HepG2 (cell line): ENCODE measurements around the gene ELN. TPM values are rescaled to one million over a fixed set of nuclear protein-coding genes. Genes with fewer than 3 reads are reported as not detected.

Source experiments
- ATAC-seq: fragments of 200-7000 bp; cut with Tn5 transposase; 3 replicates; pipeline ENCODE4 v1.9.1; 2020; ENCODE audit warnings: mild to moderate bottlenecking, moderate library complexity
- BruUV-seq: library from RNA; stranded (reverse); fragments of 400-500 nt; replicated peaks from 2 replicates; lab custom pipeline; 2021; lab: Mats Ljungman, UMichigan
- CTCF ChIA-PET: fragments of 300-600 bp; formaldehyde crosslinking; extraction: SDS; loops from one replicate; lab custom pipeline; 2021; ENCODE audit warnings: low total read pairs, inconsistent platforms, low intra/inter-chr PET ratio; lab: Yijun Ruan, JAX
- POLR2A ChIA-PET: fragments of 350-600 bp; sonication (Branson Sonifier 250); formaldehyde crosslinking; loops from one replicate; lab custom pipeline; 2020; ENCODE audit warnings: antibody characterized with exemption, inconsistent platforms; lab: Yijun Ruan, JAX
- DNase-seq: peaks from one replicate; pipeline ENCODE4 v3.0.0-alpha.2; 2015; ENCODE audit warnings: low spot score
- FAIRE-seq: peaks from 3 replicates; lab custom pipeline; 2011; peaks lifted over from hg19 to GRCh38; lab: Jason Lieb, UNC
- H2AFZ ChIP-seq: one replicate; pipeline ENCODE4 v1.6.1; 2011; ENCODE audit warnings: low read length, inconsistent platforms
- H3K27ac ChIP-seq: fragments of 300-600 bp; 3 replicates; pipeline ENCODE4 v1.8.0; 2011; ENCODE audit warnings: mixed run types, mild to moderate bottlenecking, mixed read lengths, low read length, inconsistent platforms; ENCODE audit not compliant: insufficient read depth; ENCODE audit errors: extremely low read length
- H3K27me3 ChIP-seq, 2 experiments: fragments of 200-600 bp in 1 of 2; 2 replicates in 1 of 2; 3 replicates in 1 of 2; pipeline versions ENCODE4 v1.6.0 to v1.8.0; 2011; ENCODE audit warnings: low read length in 2 of 2, mild to moderate bottlenecking in 2 of 2, moderate library complexity in 2 of 2, inconsistent platforms in 1 of 2; ENCODE audit not compliant: insufficient read depth in 2 of 2, control insufficient read depth in 1 of 2
- H3K36me3 ChIP-seq, 2 experiments: fragments of 200-600 bp in 1 of 2; replicated peaks in 1 of 2; 2 replicates in 1 of 2; 3 replicates in 1 of 2; pipeline versions ENCODE4 v1.5.1 to v1.8.0; 2011; ENCODE audit warnings: low read length in 2 of 2, inconsistent platforms in 1 of 2; ENCODE audit not compliant: insufficient read depth in 2 of 2, control insufficient read depth in 1 of 2
- H3K4me1 ChIP-seq: 2 replicates; pipeline ENCODE4 v1.5.1; 2012; ENCODE audit warnings: low read length, inconsistent platforms; ENCODE audit not compliant: insufficient read depth
- H3K4me2 ChIP-seq: 2 replicates; pipeline ENCODE4 v1.6.0; 2011; ENCODE audit warnings: low read depth, low read length, inconsistent platforms
- H3K4me3 ChIP-seq, 3 experiments: fragments of 200-600 bp in 1 of 3; sonication (generic), shearing (Covaris generic) in 1 of 3; replicated peaks in 1 of 3; 2 replicates each; pipeline ENCODE4 v1.5.1; 2011 to 2016; ENCODE audit warnings: low read length in 3 of 3, inconsistent platforms in 2 of 3, low read depth in 2 of 3, mild to moderate bottlenecking in 2 of 3, control low read depth in 1 of 3, mixed read lengths in 1 of 3; ENCODE audit not compliant: insufficient read depth in 1 of 3
- H3K79me2 ChIP-seq: one replicate; pipeline ENCODE4 v1.6.1; 2011; ENCODE audit warnings: low read length, inconsistent platforms; ENCODE audit not compliant: insufficient read depth
- H3K9ac ChIP-seq: 2 replicates; pipeline ENCODE4 v1.6.0; 2011; ENCODE audit warnings: mild to moderate bottlenecking, low read depth, low read length, inconsistent platforms; ENCODE audit not compliant: insufficient read depth
- H3K9me3 ChIP-seq: 2 replicates; pipeline ENCODE4 v1.5.1; 2012; ENCODE audit warnings: mild to moderate bottlenecking, low read length
- H4K20me1 ChIP-seq: 2 replicates; pipeline ENCODE4 v1.6.0; 2011; ENCODE audit warnings: inconsistent platforms, mild to moderate bottlenecking, low read length, moderate library complexity; ENCODE audit not compliant: insufficient read depth
- BCLAF1 ChIP-seq: fragments of 450-650 bp; IDR thresholded peaks from 2 replicates; pipeline ENCODE4 v1.6.1; 2017; ENCODE audit warnings: mild to moderate bottlenecking
- POLR2G ChIP-seq: fragments of 200-400 bp; formaldehyde crosslinking; IDR thresholded peaks from 2 replicates; pipeline ENCODE4 v1.6.1; 2018; ENCODE audit warnings: mild to moderate bottlenecking, low read depth, low read length, moderate library complexity
- ZNF563 ChIP-seq: sonication (generic); formaldehyde crosslinking; IDR thresholded peaks from 2 replicates; pipeline ENCODE4 v1.8.0; 2022; ENCODE audit warnings: mild to moderate bottlenecking, moderate library complexity, missing genetic modification reagents
- ZNF589 ChIP-seq: sonication (generic); formaldehyde crosslinking; conservative IDR thresholded peaks from 2 replicates; pipeline ENCODE4 v1.8.0; 2022; ENCODE audit warnings: mild to moderate bottlenecking, moderate library complexity, missing genetic modification reagents
- WGBS: methylation state at CpG from one replicate; pipeline ENCODE4 v1.1.6; 2017; ENCODE audit warnings: low lambda C conversion rate; 5-methylcytosine and 5-hydroxymethylcytosine counted together
- in situ Hi-C: cut with HindIII; loops from 2 replicates; pipeline ENCODE4 v1.10.0; 2017; ENCODE audit warnings: low pct_unique_long_range_greater_than_20kb; ENCODE audit not compliant: extremely low pct_ligation_motif_present
- intact Hi-C: fragments of 100-400 bp; cut with micrococcal nuclease; formaldehyde crosslinking; loops from one replicate; pipeline ENCODE4 v1.10.0; 2022; ENCODE audit not compliant: unreplicated experiment
- polyA plus RNA-seq, 8 experiments: library from polyadenylated mRNA; depleted of rRNA in 3 of 8; stranded (reverse) in 7 of 8; unstranded in 1 of 8; fragments of >200 nt; fragmentation: Illumina TruSeq in 4 of 8; extraction: Trizol in 4 of 8; gene quantifications; 2 replicates each; pipeline versions ENCODE4 v1.2.1 to v1.2.3, GENCODE V29; 2011 to 2016; ENCODE audit warnings: low read depth in 4 of 8, missing spikeins in 1 of 8, mixed read lengths in 1 of 8; ENCODE audit not compliant: insufficient read depth in 1 of 8
- total RNA-seq, 5 experiments: library from RNA; depleted of rRNA; stranded (reverse); fragments of >200 nt; fragmentation: Illumina TruSeq; extraction: Trizol; gene quantifications; 2 replicates each; pipeline ENCODE4 v1.2.3, GENCODE V29; 2016; ENCODE audit warnings: low read depth in 1 of 5
- TF ChIP-seq, protein P1 (sequence below): sonication (generic); formaldehyde crosslinking; IDR thresholded peaks from 2 replicates; pipeline ENCODE4 v1.5.1; 2020; ENCODE audit warnings: mild to moderate bottlenecking, moderate library complexity, missing genetic modification reagents

ELN gene
- total and polyA plus RNA-seq, 2 of the 13 experiments (the other 11 are each of a cell fraction or from before 2014, with no cell fraction given): 0.15 to 0.37 TPM

- Histone ChIP-seq H2AFZ (no peak overlapping the region), H3K36me3 (no peaks in the 10 kb centered on the region), H3K27me3 (peaks cover 9 to 61% of the 10 kb centered on the region in 2 experiments; a peak in 4 of 5 replicates), H4K20me1 (peaks cover 5% of the 10 kb centered on the region; the same call in 1 of the 2 replicates), H3K4me1 (no peaks in the 10 kb centered on the region), H3K9ac (no peak overlapping the region), H3K9me3 (no peaks in the 10 kb centered on the region), H3K79me2 (no peaks in the 10 kb centered on the region), H3K4me2 (no peak overlapping the region), H3K27ac (no peak overlapping the region), H3K4me3 (no peak overlapping the region)
- ATAC-seq: no peak
- no TSS peak for BruUV-seq
- 37% methylated on average over 10 of the region's 13 CpGs for WGBS
- TF ChIP-seq POLR2G (no peak), ZNF589 (no peak), BCLAF1 (no peak), ZNF563 (CRISPR knock-in tag) (no peak)
- TF ChIP-seq, protein P1, sequence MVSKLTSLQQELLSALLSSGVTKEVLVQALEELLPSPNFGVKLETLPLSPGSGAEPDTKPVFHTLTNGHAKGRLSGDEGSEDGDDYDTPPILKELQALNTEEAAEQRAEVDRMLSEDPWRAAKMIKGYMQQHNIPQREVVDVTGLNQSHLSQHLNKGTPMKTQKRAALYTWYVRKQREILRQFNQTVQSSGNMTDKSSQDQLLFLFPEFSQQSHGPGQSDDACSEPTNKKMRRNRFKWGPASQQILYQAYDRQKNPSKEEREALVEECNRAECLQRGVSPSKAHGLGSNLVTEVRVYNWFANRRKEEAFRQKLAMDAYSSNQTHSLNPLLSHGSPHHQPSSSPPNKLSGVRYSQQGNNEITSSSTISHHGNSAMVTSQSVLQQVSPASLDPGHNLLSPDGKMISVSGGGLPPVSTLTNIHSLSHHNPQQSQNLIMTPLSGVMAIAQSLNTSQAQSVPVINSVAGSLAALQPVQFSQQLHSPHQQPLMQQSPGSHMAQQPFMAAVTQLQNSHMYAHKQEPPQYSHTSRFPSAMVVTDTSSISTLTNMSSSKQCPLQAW: no peak
- no peak for DNase-seq
- POLR2A ChIA-PET: no interaction called here
- CTCF ChIA-PET: no interaction called here
- in situ Hi-C loops: no loop called here
- intact Hi-C loops: no loop called here
- FAIRE-seq: no peak
These were observed 12.3 kb downstream of the ELN start for GRCh38 chr7:74040101-74040790.
